ENCODE measurements around the gene IL17C. TPM values are rescaled to one million over a fixed set of nuclear protein-coding genes. Genes with fewer than 3 reads are reported as not detected.
A peak's percentile ranks its signal among the peaks of the same experiment; 100 is the strongest.

Gene IL17C, protein sequence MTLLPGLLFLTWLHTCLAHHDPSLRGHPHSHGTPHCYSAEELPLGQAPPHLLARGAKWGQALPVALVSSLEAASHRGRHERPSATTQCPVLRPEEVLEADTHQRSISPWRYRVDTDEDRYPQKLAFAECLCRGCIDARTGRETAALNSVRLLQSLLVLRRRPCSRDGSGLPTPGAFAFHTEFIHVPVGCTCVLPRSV
- not detected in 2 replicates for total RNA-seq
- polyA plus RNA-seq, result not detected in 2 replicates

DNA sequence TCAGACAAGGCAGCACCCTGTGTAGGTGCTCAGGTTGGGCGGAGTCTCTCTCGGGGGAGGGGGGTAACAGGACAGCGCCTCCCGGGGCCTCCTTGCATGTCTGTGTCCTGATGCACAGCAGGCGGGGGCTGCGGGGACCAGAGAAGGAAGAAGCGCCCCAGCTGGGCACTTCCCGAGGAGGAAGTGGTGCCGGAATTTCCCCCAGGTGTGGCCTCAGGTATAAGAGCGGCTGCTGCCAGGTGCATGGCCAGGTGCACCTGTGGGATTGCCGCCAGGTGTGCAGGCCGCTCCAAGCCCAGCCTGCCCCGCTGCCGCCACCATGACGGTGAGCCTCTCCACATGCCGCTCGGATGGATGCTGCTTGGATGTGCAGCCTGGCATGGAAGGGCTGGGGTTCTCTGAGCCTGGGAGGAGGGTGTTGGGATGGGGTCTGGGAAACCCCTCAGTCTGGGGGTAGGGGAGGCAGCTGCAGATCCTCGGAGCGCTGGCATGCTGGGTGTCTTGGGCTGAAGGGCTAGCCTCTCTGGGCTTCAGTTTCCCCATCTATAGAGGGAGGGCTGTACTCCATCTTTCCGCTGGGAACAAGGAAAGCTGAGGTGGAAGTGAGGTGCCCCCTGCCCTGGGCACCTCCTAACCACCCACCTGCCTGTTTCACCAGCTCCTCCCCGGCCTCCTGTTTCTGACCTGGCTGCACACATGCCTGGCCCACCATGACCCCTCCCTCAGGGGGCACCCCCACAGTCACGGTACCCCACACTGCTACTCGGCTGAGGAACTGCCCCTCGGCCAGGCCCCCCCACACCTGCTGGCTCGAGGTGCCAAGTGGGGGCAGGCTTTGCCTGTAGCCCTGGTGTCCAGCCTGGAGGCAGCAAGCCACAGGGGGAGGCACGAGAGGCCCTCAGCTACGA lies at the start of gene IL17C:
TSS of gene IL17C (plus strand) at position 250 of the 908 bp plus-strand sequence. CDS start at position 320, 70 bp downstream.
- Histone ChIP-seq H3K36me3 (no peaks in the 10 kb centered on the region), H3K4me3 (no peak within 1 kb of the TSS), H3K9me3 (ENCODE audit: low read depth) (no peaks in the 10 kb centered on the region), H3K27me3 (peaks cover 59% of the 10 kb centered on the region), H3K27ac (no peak within 1 kb of the TSS), H3K4me1 (ENCODE audit: low read depth) (peaks cover 4% of the 10 kb centered on the region)
- TF ChIP-seq, protein P1, sequence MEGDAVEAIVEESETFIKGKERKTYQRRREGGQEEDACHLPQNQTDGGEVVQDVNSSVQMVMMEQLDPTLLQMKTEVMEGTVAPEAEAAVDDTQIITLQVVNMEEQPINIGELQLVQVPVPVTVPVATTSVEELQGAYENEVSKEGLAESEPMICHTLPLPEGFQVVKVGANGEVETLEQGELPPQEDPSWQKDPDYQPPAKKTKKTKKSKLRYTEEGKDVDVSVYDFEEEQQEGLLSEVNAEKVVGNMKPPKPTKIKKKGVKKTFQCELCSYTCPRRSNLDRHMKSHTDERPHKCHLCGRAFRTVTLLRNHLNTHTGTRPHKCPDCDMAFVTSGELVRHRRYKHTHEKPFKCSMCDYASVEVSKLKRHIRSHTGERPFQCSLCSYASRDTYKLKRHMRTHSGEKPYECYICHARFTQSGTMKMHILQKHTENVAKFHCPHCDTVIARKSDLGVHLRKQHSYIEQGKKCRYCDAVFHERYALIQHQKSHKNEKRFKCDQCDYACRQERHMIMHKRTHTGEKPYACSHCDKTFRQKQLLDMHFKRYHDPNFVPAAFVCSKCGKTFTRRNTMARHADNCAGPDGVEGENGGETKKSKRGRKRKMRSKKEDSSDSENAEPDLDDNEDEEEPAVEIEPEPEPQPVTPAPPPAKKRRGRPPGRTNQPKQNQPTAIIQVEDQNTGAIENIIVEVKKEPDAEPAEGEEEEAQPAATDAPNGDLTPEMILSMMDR (IDR thresholded peaks at IDR 0.05; ENCODE audit: low read depth, low read length), result no peak
- DNase-seq (ENCODE audit: low read depth in 1 of 2, low spot score in 1 of 2), result no peak

DNA sequence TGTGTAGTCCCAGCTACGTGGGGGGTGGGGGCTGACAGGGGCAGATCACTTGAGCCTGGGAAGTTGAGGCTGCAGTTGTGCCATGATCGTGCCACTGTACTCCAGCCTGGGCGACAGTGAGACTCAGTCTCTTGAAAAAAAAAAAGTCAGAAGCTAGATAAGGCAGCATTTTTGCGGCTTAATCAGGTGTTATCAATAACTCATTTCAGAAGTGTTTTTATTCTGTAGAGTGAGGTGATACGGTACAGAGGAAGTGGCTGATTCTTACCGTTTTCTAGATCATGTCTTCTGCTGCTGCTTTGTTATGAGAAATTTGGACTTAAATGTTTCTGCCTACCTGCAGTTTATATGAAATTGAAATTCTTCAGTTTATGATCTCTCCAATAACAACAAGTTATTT lies 49.6 kb upstream of the IL17C start:
- H3K4me3 ChIP-seq, result no peak overlapping the region
- TF ChIP-seq, protein P1 (IDR thresholded peaks at IDR 0.05; ENCODE audit: low read depth, low read length), result no peak

DNA sequence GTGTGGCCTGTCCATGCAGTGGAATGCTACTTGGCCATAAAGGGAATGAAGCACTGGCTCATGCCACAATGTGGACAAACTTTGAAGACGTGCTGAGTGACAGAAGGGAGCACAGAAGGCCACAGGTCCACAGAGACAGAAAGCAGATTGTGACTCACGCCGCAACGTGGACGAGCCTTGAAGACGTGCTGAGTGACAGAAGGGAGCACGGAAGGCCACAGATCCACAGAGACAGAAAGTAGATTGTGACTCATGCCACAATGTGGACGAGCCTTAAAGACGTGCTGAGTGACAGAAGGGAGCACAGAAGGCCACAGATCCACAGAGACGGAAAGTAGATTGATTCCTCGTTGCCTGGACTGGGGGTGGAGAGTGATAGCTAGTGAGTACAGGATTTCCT lies 48.9 kb upstream of the IL17C start:
- peaks cover 34% of the 10 kb centered on the region for H3K36me3 ChIP-seq
- DNase-seq (ENCODE audit: low read depth in 1 of 2, low spot score in 1 of 2), result no peak
- H3K4me1 ChIP-seq (ENCODE audit: low read depth), result no peaks in the 10 kb centered on the region
- no peak overlapping the region for H3K4me3 ChIP-seq
- TF ChIP-seq, protein P1 (IDR thresholded peaks at IDR 0.05; ENCODE audit: low read depth, low read length), result no peak
- no peaks in the 10 kb centered on the region for H3K9me3 ChIP-seq (ENCODE audit: low read depth)
- no peak overlapping the region for H3K27ac ChIP-seq
- H3K27me3 ChIP-seq, result no peaks in the 10 kb centered on the region

More for the DNA sequence above, 49.6 kb upstream of the IL17C start:
- Histone ChIP-seq H3K4me1 (ENCODE audit: low read depth) (no peaks in the 10 kb centered on the region), H3K36me3 (peaks cover 34% of the 10 kb centered on the region), H3K27me3 (no peaks in the 10 kb centered on the region), H3K9me3 (ENCODE audit: low read depth) (no peaks in the 10 kb centered on the region), H3K27ac (no peak overlapping the region)
- DNase-seq (ENCODE audit: low read depth in 1 of 2, low spot score in 1 of 2), result no peak

DNA sequence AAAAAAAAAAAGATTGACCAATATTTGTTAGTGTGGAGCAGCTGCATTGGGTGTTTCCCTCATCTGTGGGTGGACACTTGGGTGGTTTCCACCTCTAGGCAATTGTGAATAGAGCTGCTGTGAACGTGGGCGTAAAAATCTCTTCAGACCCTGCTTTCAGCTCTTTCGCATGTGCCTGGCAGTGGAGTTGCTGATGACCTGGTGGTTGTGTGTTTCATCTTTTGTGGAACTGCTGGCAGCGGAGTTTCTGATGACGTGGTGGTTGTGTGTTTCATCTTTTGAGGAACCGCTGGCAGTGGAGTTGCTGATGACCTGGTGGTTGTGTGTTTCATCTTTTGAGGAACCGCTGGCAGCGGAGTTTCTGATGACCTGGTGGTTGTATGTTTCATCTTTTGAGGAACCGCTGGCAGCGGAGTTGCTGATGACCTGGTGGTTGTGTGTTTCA lies 46.8 kb upstream of the IL17C start:
- Histone ChIP-seq H3K4me1 (ENCODE audit: low read depth) (no peaks in the 10 kb centered on the region), H3K27me3 (no peaks in the 10 kb centered on the region), H3K36me3 (peaks cover 34% of the 10 kb centered on the region), H3K27ac (no peak overlapping the region), H3K4me3 (no peak overlapping the region), H3K9me3 (ENCODE audit: low read depth) (no peaks in the 10 kb centered on the region)
- TF ChIP-seq, protein P1 (IDR thresholded peaks at IDR 0.05; ENCODE audit: low read depth, low read length), result no peak
- DNase-seq (ENCODE audit: low read depth in 1 of 2, low spot score in 1 of 2), result peak in 1 of 2 donors; percentile 10

DNA sequence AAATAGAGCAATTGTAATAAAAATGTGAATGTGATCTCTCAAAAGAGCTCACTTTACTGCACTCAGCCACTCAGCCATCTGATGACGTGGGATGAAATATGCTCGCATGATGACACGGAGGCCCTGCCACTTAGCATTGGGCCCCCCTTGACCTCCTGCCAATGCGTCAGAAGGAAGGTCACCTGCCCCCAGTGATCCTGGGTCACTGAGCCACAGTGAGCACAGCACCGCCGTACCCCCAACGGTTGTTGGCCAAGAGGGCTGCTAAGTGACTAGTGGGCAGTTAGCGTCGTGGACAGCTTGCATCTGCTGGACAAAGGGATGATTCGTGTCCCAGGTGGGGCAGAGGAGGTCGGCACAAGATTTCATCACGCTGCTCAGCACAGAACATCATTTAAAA lies 45.3 kb upstream of the IL17C start:
- peaks cover 23% of the 10 kb centered on the region for H3K36me3 ChIP-seq

More for the DNA sequence above, 45.3 kb upstream of the IL17C start:
- H3K9me3 ChIP-seq (ENCODE audit: low read depth), result no peaks in the 10 kb centered on the region
- TF ChIP-seq, protein P1 (IDR thresholded peaks at IDR 0.05; ENCODE audit: low read depth, low read length), result no peak
- no peaks in the 10 kb centered on the region for H3K4me1 ChIP-seq (ENCODE audit: low read depth)
- H3K27me3 ChIP-seq, result no peaks in the 10 kb centered on the region
- DNase-seq (ENCODE audit: low read depth in 1 of 2, low spot score in 1 of 2), result no peak
- no peak overlapping the region for H3K4me3 ChIP-seq
- H3K27ac ChIP-seq, result peak overlapping the region; percentile 25

Data from cardiac muscle cell (in vitro differentiated cells and primary cell).